Measurements from ENCODE around the gene HTR1A.

Gene HTR1A

GRCh38 chr5:63962279-63962678, at the start of gene HTR1A:
TSS of gene HTR1A (minus strand) at chr5:63962445. CDS start at chr5:63961719, 726 bp downstream.
- DNase-seq (ENCODE audit: low read depth in 3 of 3, low spot score in 1 of 3), result no peak

GRCh38 chr5:64003966-64004365, 41.7 kb upstream of the HTR1A start:
- DNase-seq (ENCODE audit: low read depth in 3 of 3, low spot score in 1 of 3), result no peak

GRCh38 chr5:64000096-64000495, 37.9 kb upstream of the HTR1A start:
- DNase-seq (ENCODE audit: low read depth in 3 of 3, low spot score in 1 of 3), result no peak

GRCh38 chr5:63987053-63987452, 24.8 kb upstream of the HTR1A start:
- DNase-seq (ENCODE audit: low read depth in 3 of 3, low spot score in 1 of 3), result no peak

GRCh38 chr5:63981864-63982263, 19.6 kb upstream of the HTR1A start:
- DNase-seq (ENCODE audit: low read depth in 3 of 3, low spot score in 1 of 3), result no peak

GRCh38 chr5:63963926-63964325, 1.7 kb upstream of the HTR1A start:
- DNase-seq (ENCODE audit: low read depth in 3 of 3, low spot score in 1 of 3), result no peak

- no peak for DNase-seq (ENCODE audit: low read depth in 3 of 3, low spot score in 1 of 3)
Observed at GRCh38 chr5:63963080-63963735, 963 bp upstream of the HTR1A start.

- no peak for DNase-seq (ENCODE audit: low read depth in 3 of 3, low spot score in 1 of 3)
Observed at GRCh38 chr5:63961598-63962161, 565 bp downstream of the HTR1A start.

- DNase-seq (ENCODE audit: low read depth in 3 of 3, low spot score in 1 of 3), result no peak
Observed at GRCh38 chr5:63961125-63961597, 1.1 kb downstream of the HTR1A start.

GRCh38 chr5:63960646-63961045, 1.6 kb downstream of the HTR1A start:
- no peak for DNase-seq (ENCODE audit: low read depth in 3 of 3, low spot score in 1 of 3)

GRCh38 chr5:63959177-63959982, 2.9 kb downstream of the HTR1A start:
- no peak for DNase-seq (ENCODE audit: low read depth in 3 of 3, low spot score in 1 of 3)

- DNase-seq (ENCODE audit: low read depth in 3 of 3, low spot score in 1 of 3), result no peak
Observed at GRCh38 chr5:63958654-63959053, 3.6 kb downstream of the HTR1A start.

- no peak for DNase-seq (ENCODE audit: low read depth in 3 of 3, low spot score in 1 of 3)
Observed at GRCh38 chr5:63957617-63958016, 4.6 kb downstream of the HTR1A start.

- no peak for DNase-seq (ENCODE audit: low read depth in 3 of 3, low spot score in 1 of 3)
Observed at GRCh38 chr5:63953217-63953616, 9.0 kb downstream of the HTR1A start.

- DNase-seq (ENCODE audit: low read depth in 3 of 3, low spot score in 1 of 3), result no peak
Observed at GRCh38 chr5:63935103-63935502, 27.1 kb downstream of the HTR1A start.

GRCh38 chr5:63931836-63932235, 30.4 kb downstream of the HTR1A start:
- no peak for DNase-seq (ENCODE audit: low read depth in 3 of 3, low spot score in 1 of 3)

- no peak for DNase-seq (ENCODE audit: low read depth in 3 of 3, low spot score in 1 of 3)
Observed at GRCh38 chr5:63928451-63928850, 33.8 kb downstream of the HTR1A start.

GRCh38 chr5:63923914-63924313, 38.3 kb downstream of the HTR1A start:
- DNase-seq (ENCODE audit: low read depth in 3 of 3, low spot score in 1 of 3), result no peak

- no peak for DNase-seq (ENCODE audit: low read depth in 3 of 3, low spot score in 1 of 3)
Observed at GRCh38 chr5:63919763-63920478, 42.3 kb downstream of the HTR1A start.

GRCh38 chr5:63916786-63917185, 45.5 kb downstream of the HTR1A start:
- no peak for DNase-seq (ENCODE audit: low read depth in 3 of 3, low spot score in 1 of 3)

GRCh38 chr5:63911871-63912270, 50.4 kb downstream of the HTR1A start:
- DNase-seq (ENCODE audit: low read depth in 3 of 3, low spot score in 1 of 3), result no peak
